ENCODE results near the gene ZNF783. TPM values are rescaled to one million over a fixed set of nuclear protein-coding genes. Genes with fewer than 3 reads are reported as not detected.

The ZNF783 gene
- total RNA-seq = 15.3 and 18.0 TPM in 2 replicates
- long read RNA-seq, partial matches to known transcripts = 0 of 6 reads
- long read RNA-seq, other reads (novel, unspliced or antisense) = 6 of 6 reads

GRCh38 chr7:149261829-149262617 lies at the start of gene ZNF783:
ZNF783 (plus strand) TSS chr7:149262196; CDS start chr7:149262334, 138 bp downstream.
- peak; percentile 70 for DNase-seq (ENCODE audit: low read depth, low spot score)
- Mint-ChIP-seq H3K36me3 (ENCODE audit: low read depth) (peaks cover 3% of the 10 kb centered on the region), H3K27ac (ENCODE audit: unreplicated experiment) (no peak within 1 kb of the TSS), H3K4me3 (peak within 1 kb of the TSS; percentile 83), H3K9me3 (no peaks in the 10 kb centered on the region), H3K4me1 (peaks cover 15% of the 10 kb centered on the region), H3K27me3 (ENCODE audit: low read depth) (no peaks in the 10 kb centered on the region)
- peak; percentile 88 for TF ChIP-seq CTCF (conservative IDR thresholded peaks at IDR 0.05)

- H3K9me3 Mint-ChIP-seq = no peaks in the 10 kb centered on the region
- peaks cover 6% of the 10 kb centered on the region for H3K4me1 Mint-ChIP-seq
- H3K36me3 Mint-ChIP-seq (ENCODE audit: low read depth) = peaks cover 20% of the 10 kb centered on the region
- no peak overlapping the region for H3K4me3 Mint-ChIP-seq
- DNase-seq (ENCODE audit: low read depth, low spot score) = no peak
- no peak for TF ChIP-seq CTCF (conservative IDR thresholded peaks at IDR 0.05)
- H3K27me3 Mint-ChIP-seq (ENCODE audit: low read depth) = no peaks in the 10 kb centered on the region
- no peak overlapping the region for H3K27ac Mint-ChIP-seq (ENCODE audit: unreplicated experiment)
These were observed 47.8 kb upstream of the ZNF783 start for GRCh38 chr7:149214020-149214720.

GRCh38 chr7:149216402-149216801 lies 45.6 kb upstream of the ZNF783 start:
- H3K9me3 Mint-ChIP-seq = no peaks in the 10 kb centered on the region
- H3K36me3 Mint-ChIP-seq (ENCODE audit: low read depth) = peaks cover 19% of the 10 kb centered on the region
- no peak for TF ChIP-seq CTCF (conservative IDR thresholded peaks at IDR 0.05)
- H3K4me1 Mint-ChIP-seq = no peaks in the 10 kb centered on the region
- H3K27me3 Mint-ChIP-seq (ENCODE audit: low read depth) = no peaks in the 10 kb centered on the region
- H3K27ac Mint-ChIP-seq (ENCODE audit: unreplicated experiment) = peak overlapping the region; percentile 69
- DNase-seq (ENCODE audit: low read depth, low spot score) = no peak
- H3K4me3 Mint-ChIP-seq = no peak overlapping the region

- no peaks in the 10 kb centered on the region for H3K27me3 Mint-ChIP-seq (ENCODE audit: low read depth)
- H3K36me3 Mint-ChIP-seq (ENCODE audit: low read depth) = peaks cover 20% of the 10 kb centered on the region
- no peak for DNase-seq (ENCODE audit: low read depth, low spot score)
- H3K27ac Mint-ChIP-seq (ENCODE audit: unreplicated experiment) = no peak overlapping the region
- no peaks in the 10 kb centered on the region for H3K4me1 Mint-ChIP-seq
- no peak for TF ChIP-seq CTCF (conservative IDR thresholded peaks at IDR 0.05)
- H3K9me3 Mint-ChIP-seq = no peaks in the 10 kb centered on the region
- H3K4me3 Mint-ChIP-seq = no peak overlapping the region
These were observed 44.4 kb upstream of the ZNF783 start for GRCh38 chr7:149217570-149217969.

GRCh38 chr7:149218469-149219420 lies 43.3 kb upstream of the ZNF783 start:
- TF ChIP-seq CTCF (conservative IDR thresholded peaks at IDR 0.05) = no peak
- Mint-ChIP-seq H3K27me3 (ENCODE audit: low read depth) (no peaks in the 10 kb centered on the region), H3K9me3 (no peaks in the 10 kb centered on the region), H3K36me3 (ENCODE audit: low read depth) (peaks cover 18% of the 10 kb centered on the region), H3K4me1 (no peaks in the 10 kb centered on the region), H3K27ac (ENCODE audit: unreplicated experiment) (peak overlapping the region; percentile 79), H3K4me3 (no peak overlapping the region)
- DNase-seq (ENCODE audit: low read depth, low spot score) = no peak

Data from neural crest cell (in vitro differentiated cells).